ENCODE results near the gene ZDHHC23. TPM values are rescaled to one million over a fixed set of nuclear protein-coding genes. Genes with fewer than 3 reads are reported as not detected.

Gene ZDHHC23
- total RNA-seq, 2 donors from 2014 or later, result 14.6 to 15.9 TPM

DNA sequence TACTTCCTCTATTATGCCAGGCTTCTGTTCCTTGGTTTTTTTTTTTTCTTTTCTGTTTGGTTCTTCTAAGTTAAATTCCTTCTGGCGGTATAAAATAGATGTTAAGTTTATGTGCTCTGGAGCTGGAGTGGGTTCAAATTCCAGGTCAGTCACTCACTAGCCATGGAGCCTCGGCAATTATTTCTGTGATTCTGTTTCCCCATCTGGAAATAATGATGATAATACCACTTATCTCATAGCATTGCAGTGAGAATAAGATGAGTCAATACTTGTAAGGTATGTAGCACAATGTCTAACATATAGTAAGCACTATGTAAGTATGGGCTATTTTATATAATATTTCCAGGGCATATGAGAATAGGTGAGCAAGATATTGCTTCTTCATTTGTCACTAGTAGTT is 33.2 kb upstream of the ZDHHC23 start:
- TF ChIP-seq, protein P1, sequence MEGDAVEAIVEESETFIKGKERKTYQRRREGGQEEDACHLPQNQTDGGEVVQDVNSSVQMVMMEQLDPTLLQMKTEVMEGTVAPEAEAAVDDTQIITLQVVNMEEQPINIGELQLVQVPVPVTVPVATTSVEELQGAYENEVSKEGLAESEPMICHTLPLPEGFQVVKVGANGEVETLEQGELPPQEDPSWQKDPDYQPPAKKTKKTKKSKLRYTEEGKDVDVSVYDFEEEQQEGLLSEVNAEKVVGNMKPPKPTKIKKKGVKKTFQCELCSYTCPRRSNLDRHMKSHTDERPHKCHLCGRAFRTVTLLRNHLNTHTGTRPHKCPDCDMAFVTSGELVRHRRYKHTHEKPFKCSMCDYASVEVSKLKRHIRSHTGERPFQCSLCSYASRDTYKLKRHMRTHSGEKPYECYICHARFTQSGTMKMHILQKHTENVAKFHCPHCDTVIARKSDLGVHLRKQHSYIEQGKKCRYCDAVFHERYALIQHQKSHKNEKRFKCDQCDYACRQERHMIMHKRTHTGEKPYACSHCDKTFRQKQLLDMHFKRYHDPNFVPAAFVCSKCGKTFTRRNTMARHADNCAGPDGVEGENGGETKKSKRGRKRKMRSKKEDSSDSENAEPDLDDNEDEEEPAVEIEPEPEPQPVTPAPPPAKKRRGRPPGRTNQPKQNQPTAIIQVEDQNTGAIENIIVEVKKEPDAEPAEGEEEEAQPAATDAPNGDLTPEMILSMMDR (conservative IDR thresholded peaks at IDR 0.05), result no peak
- Histone ChIP-seq H3K9me3 (ENCODE audit: control insufficient read depth, low read length) (no peaks in the 10 kb centered on the region), H3K27me3 (ENCODE audit: control insufficient read depth, insufficient read depth, low read length, poor library complexity, severe bottlenecking) (no peaks in the 10 kb centered on the region), H3K27ac (ENCODE audit: low read depth, low read length) (no peak overlapping the region), H3K4me1 (ENCODE audit: control insufficient read depth, insufficient read depth, low read length) (no peaks in the 10 kb centered on the region), H3K9ac (ENCODE audit: extremely low read depth, low read length, poor library complexity, severe bottlenecking) (no peak overlapping the region), H3K36me3 (ENCODE audit: control insufficient read depth, insufficient read depth, low read length) (no peaks in the 10 kb centered on the region), H3K4me3 (ENCODE audit: low read length) (no peak overlapping the region)
- no peaks in the 10 kb centered on the region for H3K4me1 Mint-ChIP-seq
- no peak overlapping the region for H3K4me3 Mint-ChIP-seq
- no peaks in the 10 kb centered on the region for H3K36me3 Mint-ChIP-seq (ENCODE audit: low read depth)
- H3K9me3 Mint-ChIP-seq, result no peaks in the 10 kb centered on the region
- H3K27ac Mint-ChIP-seq, result no peak overlapping the region
- H3K27me3 Mint-ChIP-seq (ENCODE audit: insufficient read depth), result peaks cover 6% of the 10 kb centered on the region
- DNase-seq, result no peak
- 72 to 100% methylated on average over 1 to 2 of the region's 2 CpGs for WGBS, 2 experiments (ENCODE audit: insufficient coverage in 1 of 2, insufficient read length in 1 of 2)

DNA sequence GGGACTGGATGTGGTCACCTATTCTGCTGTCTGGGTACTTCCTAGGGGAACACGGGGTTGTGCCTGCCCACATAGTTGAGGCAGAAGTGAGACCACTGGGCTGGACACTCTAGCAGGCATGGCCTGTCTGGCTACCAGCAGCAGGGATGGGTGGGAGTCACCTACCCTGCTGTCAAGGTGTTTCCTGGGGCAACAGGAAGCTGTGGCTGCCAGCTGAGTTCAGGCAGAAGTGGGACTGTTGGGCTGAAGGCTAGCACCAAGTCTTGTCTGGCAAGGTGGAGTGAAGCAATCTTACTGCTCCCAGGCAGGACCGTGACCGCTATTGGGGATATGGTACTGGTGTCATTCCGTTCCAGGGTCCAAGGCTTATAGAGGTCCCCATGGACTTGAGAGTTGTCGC is 20.3 kb upstream of the ZDHHC23 start:
- peaks cover 68% of the 10 kb centered on the region for H3K27me3 Mint-ChIP-seq (ENCODE audit: insufficient read depth)
- peaks cover 17% of the 10 kb centered on the region for H3K9me3 ChIP-seq (ENCODE audit: control insufficient read depth, low read length)
- TF ChIP-seq, protein P1 (conservative IDR thresholded peaks at IDR 0.05), result no peak
- 92 to 96% methylated on average over 3 to 5 of the region's 5 CpGs for WGBS, 2 experiments (ENCODE audit: insufficient coverage in 1 of 2, insufficient read length in 1 of 2)
- H3K4me3 Mint-ChIP-seq, result no peak overlapping the region
- H3K4me3 ChIP-seq (ENCODE audit: low read length), result no peak overlapping the region
- no peaks in the 10 kb centered on the region for H3K4me1 ChIP-seq (ENCODE audit: control insufficient read depth, insufficient read depth, low read length)
- H3K36me3 ChIP-seq (ENCODE audit: control insufficient read depth, insufficient read depth, low read length), result no peaks in the 10 kb centered on the region
- peaks cover 17% of the 10 kb centered on the region for H3K9me3 Mint-ChIP-seq
- no peak overlapping the region for H3K27ac Mint-ChIP-seq
- DNase-seq, result no peak
- H3K27me3 ChIP-seq (ENCODE audit: control insufficient read depth, insufficient read depth, low read length, poor library complexity, severe bottlenecking), result peaks cover 62% of the 10 kb centered on the region
- no peaks in the 10 kb centered on the region for H3K4me1 Mint-ChIP-seq
- H3K27ac ChIP-seq (ENCODE audit: low read depth, low read length), result no peak overlapping the region
- H3K36me3 Mint-ChIP-seq (ENCODE audit: low read depth), result no peaks in the 10 kb centered on the region
- H3K9ac ChIP-seq (ENCODE audit: extremely low read depth, low read length, poor library complexity, severe bottlenecking), result no peak overlapping the region

DNA sequence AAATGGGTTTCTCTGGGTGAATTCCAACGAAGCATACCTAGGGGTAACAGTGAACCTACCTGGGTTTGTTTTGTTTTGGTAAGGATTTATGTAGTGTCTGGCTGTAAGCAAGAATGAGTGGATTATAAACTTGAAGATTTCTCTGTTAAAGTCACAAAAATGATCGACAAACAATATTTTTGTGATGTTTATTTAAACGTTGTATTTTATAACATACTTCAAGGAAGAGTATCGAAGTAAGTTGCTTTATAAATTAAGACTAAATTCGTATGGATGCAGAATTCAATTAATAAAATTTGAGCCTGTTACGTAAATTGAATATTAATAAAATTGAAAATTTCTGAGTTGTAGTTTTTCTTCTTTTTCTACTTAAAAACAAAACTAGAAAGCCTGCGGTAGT is 982 bp upstream of the ZDHHC23 start:
- Histone ChIP-seq H3K36me3 (ENCODE audit: control insufficient read depth, insufficient read depth, low read length) (no peaks in the 10 kb centered on the region), H3K4me1 (ENCODE audit: control insufficient read depth, insufficient read depth, low read length) (no peaks in the 10 kb centered on the region), H3K9ac (ENCODE audit: extremely low read depth, low read length, poor library complexity, severe bottlenecking) (no peak overlapping the region), H3K27ac (ENCODE audit: low read depth, low read length) (no peak overlapping the region), H3K9me3 (ENCODE audit: control insufficient read depth, low read length) (no peaks in the 10 kb centered on the region), H3K27me3 (ENCODE audit: control insufficient read depth, insufficient read depth, low read length, poor library complexity, severe bottlenecking) (peaks cover 37% of the 10 kb centered on the region), H3K4me3 (ENCODE audit: low read length) (peak overlapping the region; percentile 83)
- H3K4me1 Mint-ChIP-seq, result peaks cover 9% of the 10 kb centered on the region
- no peaks in the 10 kb centered on the region for H3K9me3 Mint-ChIP-seq
- H3K4me3 Mint-ChIP-seq, result peak overlapping the region; percentile 68
- 72 to 81% methylated on average over 5 to 7 of the region's 7 CpGs for WGBS, 2 experiments (ENCODE audit: insufficient coverage in 1 of 2, insufficient read length in 1 of 2)
- H3K27ac Mint-ChIP-seq, result no peak overlapping the region
- no peak for DNase-seq
- peaks cover 32% of the 10 kb centered on the region for H3K27me3 Mint-ChIP-seq (ENCODE audit: insufficient read depth)
- TF ChIP-seq, protein P1 (conservative IDR thresholded peaks at IDR 0.05), result no peak
- H3K36me3 Mint-ChIP-seq (ENCODE audit: low read depth), result no peaks in the 10 kb centered on the region

All from endodermal cell (in vitro differentiated cells).